ENCODE data around the gene PPIP5K2. TPM values are rescaled to one million over a fixed set of nuclear protein-coding genes. Genes with fewer than 3 reads are reported as not detected.

The PPIP5K2 gene
- total RNA-seq, 1 experiment from 2014 or later = 35.5 TPM

DNA sequence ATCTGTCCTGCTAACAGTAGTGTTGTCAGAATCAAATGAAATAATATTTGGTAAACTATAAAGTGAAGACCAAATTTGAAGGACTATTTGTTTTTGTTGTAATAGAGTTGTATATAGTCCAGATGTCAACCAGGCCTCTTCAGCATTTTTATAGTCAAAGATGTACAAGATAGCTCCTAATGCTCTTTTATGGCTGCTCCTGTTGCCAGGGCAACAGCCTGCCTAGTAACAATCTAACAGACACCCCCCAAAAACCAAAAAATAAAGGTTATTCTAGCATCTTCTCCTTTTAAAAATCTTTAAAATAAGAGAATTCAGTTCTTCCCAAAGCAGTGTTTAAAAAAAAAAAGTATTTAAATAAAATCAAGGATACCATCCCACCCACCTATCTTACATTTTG, 89.0 kb downstream of the PPIP5K2 start:
- H3K27ac ChIP-seq = no peak overlapping the region
- no TSS peak for BruUV-seq (replicated peaks)
- CTCF ChIA-PET = interaction anchor here (0.7 kb wide), 1 partner anchor 283 kb away, joined by 3 read pairs; no protein-coding TSS in a partner anchor

GRCh38 chr5:103210952-103211351, 90.9 kb downstream of the PPIP5K2 start:
- Histone ChIP-seq H3K4me1 (replicated peaks; ENCODE audit: insufficient read depth) (no peaks in the 10 kb centered on the region), H3K9me2 (ENCODE audit: insufficient read depth) (no peaks in the 10 kb centered on the region), H3K4me2 (no peak overlapping the region), H3K79me2 (ENCODE audit: low read depth) (no peaks in the 10 kb centered on the region), H4K20me1 (ENCODE audit: insufficient read depth) (no peaks in the 10 kb centered on the region), H3K4me3 (no peak overlapping the region), H3K36me3 (ENCODE audit: low read depth) (no peaks in the 10 kb centered on the region), H2AFZ (no peak overlapping the region), H3K27ac (no peak overlapping the region), H3K9me3 (ENCODE audit: insufficient read depth, low read depth) (no peaks in the 10 kb centered on the region), H3F3A (ENCODE audit: insufficient read depth, low read depth) (no peaks in the 10 kb centered on the region), H3K27me3 (ENCODE audit: insufficient read depth, low read depth) (no peaks in the 10 kb centered on the region)
- no peak for DNase-seq
- no TSS peak for BruUV-seq (replicated peaks)
- TF ChIP-seq CTCF (conservative IDR thresholded peaks at IDR 0.05) (no peak), EZH2 (IDR thresholded peaks at IDR 0.05; ENCODE audit: low read depth) (no peak)
- CTCF ChIA-PET = no interaction called here
- intact Hi-C loops (cut with micrococcal nuclease; ENCODE audit: unreplicated experiment) = no loop called here
- POLR2A ChIA-PET (ENCODE audit: unreplicated experiment) = interaction anchor here (0.6 to 0.7 kb wide), 2 partner anchors 120 to 309 kb away, joined by 5 read pairs; no protein-coding TSS in a partner anchor

More for the DNA sequence above, 89.0 kb downstream of the PPIP5K2 start:
- no peaks in the 10 kb centered on the region for H3F3A ChIP-seq (ENCODE audit: insufficient read depth, low read depth)
- no peaks in the 10 kb centered on the region for H3K79me2 ChIP-seq (ENCODE audit: low read depth)
- TF ChIP-seq CTCF (conservative IDR thresholded peaks at IDR 0.05) = no peak
- no peak for TF ChIP-seq EZH2 (IDR thresholded peaks at IDR 0.05; ENCODE audit: low read depth)
- H3K9me2 ChIP-seq (ENCODE audit: insufficient read depth) = no peaks in the 10 kb centered on the region
- no peak overlapping the region for H2AFZ ChIP-seq
- no peak overlapping the region for H3K4me3 ChIP-seq
- H3K27me3 ChIP-seq (ENCODE audit: insufficient read depth, low read depth) = no peaks in the 10 kb centered on the region
- no peak overlapping the region for H3K4me2 ChIP-seq
- no peaks in the 10 kb centered on the region for H3K36me3 ChIP-seq (ENCODE audit: low read depth)
- POLR2A ChIA-PET (ENCODE audit: unreplicated experiment) = no interaction called here
- no peaks in the 10 kb centered on the region for H3K4me1 ChIP-seq (replicated peaks; ENCODE audit: insufficient read depth)
- DNase-seq = no peak
- no peaks in the 10 kb centered on the region for H4K20me1 ChIP-seq (ENCODE audit: insufficient read depth)
- no peaks in the 10 kb centered on the region for H3K9me3 ChIP-seq (ENCODE audit: insufficient read depth, low read depth)
- intact Hi-C loops (cut with micrococcal nuclease; ENCODE audit: unreplicated experiment) = no loop called here

- Histone ChIP-seq H3F3A (ENCODE audit: insufficient read depth, low read depth) (no peaks in the 10 kb centered on the region), H3K4me1 (replicated peaks; ENCODE audit: insufficient read depth) (no peaks in the 10 kb centered on the region), H3K36me3 (ENCODE audit: low read depth) (no peaks in the 10 kb centered on the region), H2AFZ (no peak overlapping the region), H3K27ac (no peak overlapping the region), H3K4me3 (no peak overlapping the region), H3K9me2 (ENCODE audit: insufficient read depth) (no peaks in the 10 kb centered on the region), H3K79me2 (ENCODE audit: low read depth) (no peaks in the 10 kb centered on the region), H3K4me2 (no peak overlapping the region), H3K9me3 (ENCODE audit: insufficient read depth, low read depth) (no peaks in the 10 kb centered on the region; the same call in 1 of the 2 replicates), H3K27me3 (ENCODE audit: insufficient read depth, low read depth) (no peaks in the 10 kb centered on the region), H4K20me1 (ENCODE audit: insufficient read depth) (no peaks in the 10 kb centered on the region)
- ChIA-PET CTCF (no interaction called here), POLR2A (ENCODE audit: unreplicated experiment) (interaction anchor here (0.6 kb wide), 1 partner anchor 308 kb away, joined by 5 read pairs; no protein-coding TSS in a partner anchor)
- intact Hi-C loops (cut with micrococcal nuclease; ENCODE audit: unreplicated experiment) = no loop called here
- no peak for DNase-seq
- no TSS peak for BruUV-seq (replicated peaks)
- no peak for TF ChIP-seq EZH2 (IDR thresholded peaks at IDR 0.05; ENCODE audit: low read depth)
- no peak for TF ChIP-seq CTCF (conservative IDR thresholded peaks at IDR 0.05)
Measured at GRCh38 chr5:103211576-103212561, 91.8 kb downstream of the PPIP5K2 start.

All from PC-9 (cell line).